GM13976 (cell line): Measurements from ENCODE around the gene TGM2.

Experiments used
- DNase-seq: peaks from one replicate; pipeline ENCODE4 v3.0.0; 2012; ENCODE audit warnings: low spot score
- CTCF ChIP-seq: IDR thresholded peaks from 2 replicates; pipeline ENCODE4 v1.5.1; 2012; ENCODE audit warnings: borderline replicate concordance, mild to moderate bottlenecking; ENCODE audit not compliant: insufficient read depth; ENCODE audit errors: extremely low read depth, missing control alignments, control extremely low read depth
- in situ Hi-C: fragments of 300-500 bp; cut with MboI; formaldehyde crosslinking; loops from one replicate; pipeline ENCODE4 v1.12.0; 2022; ENCODE audit warnings: low sequenced_read_pairs, mixed read lengths, inconsistent platforms; ENCODE audit not compliant: unreplicated experiment

TGM2 gene

GRCh38 chr20:38119446-38119845 is 45.6 kb downstream of the TGM2 start:
- no peak for TF ChIP-seq CTCF
- in situ Hi-C loops: no loop called here

DNA sequence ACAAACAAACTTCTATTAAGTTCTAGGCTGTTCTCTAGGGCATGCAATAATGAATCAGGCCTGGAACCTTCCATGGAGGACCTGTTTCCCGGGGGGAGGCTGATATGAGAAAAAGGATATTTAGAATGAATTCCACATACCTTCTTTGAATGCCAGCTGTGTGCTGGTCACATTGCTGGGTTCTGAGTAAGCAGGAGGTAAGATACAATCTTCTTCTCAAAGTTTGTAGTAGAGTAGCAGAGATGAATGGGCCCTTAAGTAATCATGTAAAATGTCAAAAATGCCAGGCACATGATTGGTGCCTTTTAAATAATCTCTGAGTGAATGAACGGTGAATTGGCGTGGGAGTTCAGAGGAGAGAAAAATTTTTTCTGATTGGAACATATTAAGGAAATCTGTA is 47.4 kb downstream of the TGM2 start:
- in situ Hi-C loops: no loop called here
- DNase-seq: no peak
- TF ChIP-seq CTCF: no peak

More at GRCh38 chr20:38119446-38119845, 45.6 kb downstream of the TGM2 start:
- no peak for DNase-seq

GRCh38 chr20:38117205-38117604 is 47.9 kb downstream of the TGM2 start:
- in situ Hi-C loops: no loop called here
- DNase-seq: no peak
- TF ChIP-seq CTCF: no peak

- in situ Hi-C loops: no loop called here
- no peak for DNase-seq
- no peak for TF ChIP-seq CTCF
These were observed 48.5 kb downstream of the TGM2 start for GRCh38 chr20:38116409-38117165.

DNA sequence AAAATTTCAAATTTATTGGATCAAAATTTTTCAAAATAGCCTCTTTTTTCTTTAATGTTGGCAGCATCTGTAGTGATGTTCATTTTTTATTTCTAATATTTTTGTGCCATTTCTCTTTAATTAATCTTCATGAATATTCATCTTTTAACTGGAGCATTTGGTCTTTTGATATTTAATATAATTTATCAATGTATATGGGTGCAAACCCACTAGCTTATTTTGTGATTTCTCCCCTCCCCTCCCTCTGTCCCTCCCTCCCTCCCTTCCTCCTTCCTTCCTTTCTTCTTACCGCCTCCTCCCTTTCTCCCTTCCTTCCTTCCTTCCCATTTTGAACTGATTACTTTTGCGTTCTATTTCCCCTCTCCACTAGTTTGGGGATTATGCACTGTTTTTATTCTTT is 49.2 kb downstream of the TGM2 start:
- TF ChIP-seq CTCF: no peak

DNA sequence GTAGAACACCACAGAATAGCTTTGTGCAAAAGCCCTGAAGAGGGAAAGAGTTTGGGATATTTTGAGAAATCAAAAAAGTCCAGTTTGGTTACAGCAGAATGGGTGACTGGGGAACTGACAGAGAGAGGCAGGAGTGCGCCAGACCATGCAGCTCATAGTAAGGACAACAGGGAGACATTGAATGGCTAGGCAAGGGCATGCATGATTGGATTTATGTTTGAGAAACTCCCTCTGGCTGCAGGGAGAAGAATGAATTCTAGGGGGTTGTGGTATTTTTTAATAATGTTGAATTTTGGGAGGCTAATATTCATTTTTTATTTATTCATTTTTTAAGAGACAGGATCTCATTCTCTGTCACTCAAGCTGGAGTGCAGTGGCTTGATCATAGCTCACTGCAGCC is 49.9 kb downstream of the TGM2 start:
- DNase-seq: no peak
- TF ChIP-seq CTCF: no peak
- in situ Hi-C loops: no loop called here

More for the DNA sequence above, 49.2 kb downstream of the TGM2 start:
- DNase-seq: no peak
- in situ Hi-C loops: no loop called here
